Right atrium auricular region (tissue), 2 donors: Measurements from ENCODE around the gene HDAC11. TPM values are rescaled to one million over a fixed set of nuclear protein-coding genes. Genes with fewer than 3 reads are reported as not detected.

Experiments
- DNase-seq: peaks from one replicate; pipeline ENCODE4 v3.0.0-alpha.2; 2019; ENCODE audit warnings: low spot score
- H3K27ac ChIP-seq, 2 donors: fragments of 200-600 bp; sonication (generic); 1 replicate in 1 of 2; 2 replicates in 1 of 2; pipeline ENCODE4 v1.5.1; 2016 to 2019
- H3K27me3 ChIP-seq, 2 donors: fragments of 200-600 bp; sonication (generic); one replicate each; pipeline versions ENCODE4 v1.5.1 to v1.6.0; 2017 to 2019
- H3K36me3 ChIP-seq: fragments of 200-600 bp; sonication (generic); one replicate; pipeline ENCODE4 v1.5.1; 2016
- H3K4me1 ChIP-seq, 2 donors: fragments of 200-600 bp; sonication (generic); one replicate each; pipeline versions ENCODE4 v1.5.1 to v1.6.0; 2017 to 2019
- H3K4me3 ChIP-seq, 2 donors: fragments of 200-600 bp; sonication (generic); 1 replicate in 1 of 2; 2 replicates in 1 of 2; pipeline ENCODE4 v1.5.1; 2017 to 2019; ENCODE audit warnings: mild to moderate bottlenecking in 1 of 2, moderate library complexity in 1 of 2
- H3K9me3 ChIP-seq, 2 donors: fragments of 200-600 bp; sonication (generic); one replicate each; pipeline ENCODE4 v1.5.1; 2019
- CTCF ChIP-seq, 2 donors: fragments of 200-600 bp; sonication (generic); IDR thresholded peaks; one replicate each; pipeline ENCODE4 v1.5.1; 2019; ENCODE audit warnings: antibody characterized with exemption in 2 of 2
- total RNA-seq, 2 donors: library from RNA; depleted of rRNA; stranded (reverse); fragments of >200 nt; gene quantifications; one replicate each; pipeline ENCODE4 v1.1.0, GENCODE V29; 2016

HDAC11 gene
- total RNA-seq, 2 donors from 2014 or later, result 30.6 to 30.7 TPM

GRCh38 chr3:13528217-13528867 is 48.2 kb downstream of the HDAC11 start:
- DNase-seq, result no peak
- H3K4me3 ChIP-seq, result no peak overlapping the region
- H3K4me1 ChIP-seq, result peaks cover 0 to 46% of the 10 kb centered on the region in 2 donors
- no peaks in the 10 kb centered on the region for H3K9me3 ChIP-seq
- H3K27ac ChIP-seq, result peak overlapping the region; percentile 53 to 57
- TF ChIP-seq CTCF (IDR thresholded peaks at IDR 0.05), result peak; percentile 16 to 34
- no peaks in the 10 kb centered on the region for H3K36me3 ChIP-seq
- no peaks in the 10 kb centered on the region for H3K27me3 ChIP-seq

GRCh38 chr3:13529196-13530112 is 49.3 kb downstream of the HDAC11 start:
- Histone ChIP-seq H3K36me3 (no peaks in the 10 kb centered on the region), H3K4me3 (no peak overlapping the region), H3K27ac (peak overlapping the region; percentile 53 to 57), H3K9me3 (no peaks in the 10 kb centered on the region), H3K27me3 (no peaks in the 10 kb centered on the region), H3K4me1 (peaks cover 0 to 57% of the 10 kb centered on the region in 2 donors)
- DNase-seq, result no peak
- no peak for TF ChIP-seq CTCF (IDR thresholded peaks at IDR 0.05)

GRCh38 chr3:13530241-13531009 is 50.3 kb downstream of the HDAC11 start:
- Histone ChIP-seq H3K9me3 (no peaks in the 10 kb centered on the region), H3K4me1 (peaks cover 0 to 57% of the 10 kb centered on the region in 2 donors), H3K27me3 (no peaks in the 10 kb centered on the region), H3K27ac (peak overlapping the region; percentile 53 to 54), H3K36me3 (no peaks in the 10 kb centered on the region), H3K4me3 (no peak overlapping the region)
- TF ChIP-seq CTCF (IDR thresholded peaks at IDR 0.05), result no peak
- no peak for DNase-seq

- TF ChIP-seq CTCF (IDR thresholded peaks at IDR 0.05), result no peak
- H3K4me3 ChIP-seq, result no peak overlapping the region
- H3K9me3 ChIP-seq, result no peaks in the 10 kb centered on the region
- H3K27ac ChIP-seq, result peak overlapping the region; percentile 50 to 65
- H3K36me3 ChIP-seq, result no peaks in the 10 kb centered on the region
- H3K4me1 ChIP-seq, result peaks cover 0 to 53% of the 10 kb centered on the region in 2 donors
- no peak for DNase-seq
- H3K27me3 ChIP-seq, result no peaks in the 10 kb centered on the region
Observed at GRCh38 chr3:13532085-13532484, 52.0 kb downstream of the HDAC11 start.

GRCh38 chr3:13532631-13533030 is 52.5 kb downstream of the HDAC11 start:
- no peak for TF ChIP-seq CTCF (IDR thresholded peaks at IDR 0.05)
- DNase-seq, result no peak
- Histone ChIP-seq H3K4me1 (peaks cover 0 to 59% of the 10 kb centered on the region in 2 donors), H3K36me3 (no peaks in the 10 kb centered on the region), H3K9me3 (no peaks in the 10 kb centered on the region), H3K27me3 (no peaks in the 10 kb centered on the region), H3K27ac (peak overlapping the region; percentile 50 to 65), H3K4me3 (no peak overlapping the region)
